ENCODE data around the gene GHR. TPM values are rescaled to one million over a fixed set of nuclear protein-coding genes. Genes with fewer than 3 reads are reported as not detected.

Gene GHR
- total RNA-seq = 0.66 and 0.99 TPM in 2 replicates

DNA sequence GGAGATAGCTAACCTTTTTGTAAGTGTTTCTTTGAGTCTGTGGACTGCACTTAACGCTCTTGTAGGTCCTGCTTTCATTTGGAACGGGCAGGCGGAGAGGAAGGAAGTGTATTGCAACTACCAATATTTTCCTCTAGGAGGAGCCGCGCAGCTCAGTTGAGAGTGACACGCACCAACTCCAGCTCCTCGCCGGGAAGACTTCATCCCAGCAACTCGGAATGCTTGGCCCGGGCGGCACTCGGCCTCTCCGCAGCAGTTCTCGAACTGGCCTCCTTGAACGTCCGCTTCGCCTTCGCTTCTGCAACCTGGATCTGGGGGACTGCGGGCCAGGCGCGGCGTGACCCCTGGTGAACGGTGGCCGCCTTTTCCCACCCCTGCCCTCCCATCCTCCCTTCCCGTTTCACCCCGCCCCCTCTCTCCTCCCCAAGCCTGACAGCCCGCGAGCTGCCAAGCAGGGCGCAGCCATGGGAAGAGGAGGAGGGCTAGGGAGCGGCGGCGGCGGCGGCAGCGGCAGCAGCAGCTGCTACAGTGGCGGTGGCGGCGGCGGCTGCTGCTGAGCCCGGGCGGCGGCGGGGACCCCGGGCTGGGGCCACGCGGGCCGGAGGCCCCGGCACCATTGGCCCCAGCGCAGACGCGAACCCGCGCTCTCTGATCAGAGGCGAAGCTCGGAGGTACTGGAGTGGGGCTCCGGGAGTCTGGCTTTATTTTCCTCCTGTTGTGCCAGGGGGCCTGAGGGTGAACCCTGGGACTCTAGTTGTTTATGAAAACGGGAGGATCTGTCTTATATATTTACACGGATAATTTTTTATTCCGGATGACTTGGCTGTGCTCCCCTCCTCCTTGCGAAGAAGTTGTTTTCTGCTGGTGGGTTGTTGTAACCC is at the start of gene GHR:
GHR (plus strand) TSS at position 155 of the 881 bp plus-strand sequence. CDS start 142,436 bp downstream, outside the sequence.

DNA sequence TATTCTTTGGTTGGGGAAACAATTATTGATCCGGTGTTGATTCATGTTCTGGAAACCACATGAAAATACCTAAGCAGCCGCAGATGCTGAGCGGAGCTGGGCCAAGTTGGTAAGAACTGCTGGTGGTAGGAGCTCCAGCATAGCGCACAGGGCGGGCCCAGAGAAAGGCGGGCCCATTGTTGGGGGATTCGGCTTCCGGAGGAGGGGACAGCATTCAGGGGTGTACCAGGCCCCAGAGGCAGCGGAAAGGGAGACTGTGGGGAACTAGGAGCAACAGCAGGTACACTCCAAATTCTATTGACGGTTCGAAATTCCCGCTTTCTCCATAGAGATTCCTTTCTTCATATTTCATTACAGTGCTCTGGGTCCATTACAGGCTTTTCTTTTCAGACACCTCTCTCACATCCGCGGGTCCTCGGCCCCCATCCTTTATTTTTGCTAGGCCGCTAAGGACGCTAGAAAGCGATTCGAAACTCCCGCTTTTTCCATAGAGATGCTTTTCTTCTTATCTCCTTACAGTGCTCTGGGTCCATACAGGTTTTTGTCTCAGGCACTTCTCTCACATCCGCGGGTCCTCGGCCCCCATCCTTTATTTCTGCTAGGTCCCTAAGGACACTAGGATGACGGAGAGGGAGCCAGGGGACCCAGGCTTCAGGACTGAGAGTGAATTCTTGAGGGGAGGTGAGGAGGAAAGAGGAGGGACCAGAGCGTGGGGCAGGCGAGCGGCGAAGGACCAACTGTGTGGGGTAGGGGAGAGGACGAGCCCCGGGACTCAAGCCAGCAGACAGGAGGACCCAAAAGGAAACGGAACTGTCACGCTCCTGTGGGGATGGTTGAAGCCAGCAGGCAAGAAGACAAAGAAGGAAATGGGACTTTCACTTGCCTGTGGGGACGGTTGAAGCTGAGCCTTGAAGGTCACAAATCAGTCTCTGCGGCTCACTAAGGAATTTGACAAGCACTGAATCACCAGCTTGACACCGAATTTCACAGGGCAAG is 333.7 kb downstream of the GHR start, which contains the start of gene CCDC152:
CCDC152 (plus strand) TSS at position 213 of the 996 bp plus-strand sequence. CDS start 2,304 bp downstream, outside the sequence.

